Measurements from ENCODE around the gene KRT71. TPM values are rescaled to one million over a fixed set of nuclear protein-coding genes. Genes with fewer than 3 reads are reported as not detected.

Gene KRT71
- total RNA-seq, 1 donor from 2014 or later: not detected

DNA sequence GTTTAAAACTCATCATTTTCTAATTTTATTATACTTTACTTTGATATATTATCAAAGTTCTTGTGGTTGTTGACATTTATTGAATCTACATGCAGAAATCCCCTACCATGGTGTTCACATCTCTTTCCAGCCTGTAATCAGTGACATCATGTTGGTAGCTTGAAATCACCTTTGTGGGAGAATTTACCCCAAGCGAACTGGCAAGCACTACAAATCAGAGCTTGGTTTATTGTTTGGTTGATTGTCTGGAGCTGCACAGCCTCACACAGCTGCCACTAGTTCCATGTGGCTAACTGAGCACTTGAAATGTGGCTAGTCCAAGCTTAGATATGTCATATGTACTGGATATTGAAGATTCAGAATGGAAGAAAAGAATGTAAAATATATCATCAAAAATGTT, 17.4 kb downstream of the KRT71 start:
- H3K4me1 Mint-ChIP-seq (ENCODE audit: low read depth): no peaks in the 10 kb centered on the region
- no peak overlapping the region for H3K27ac Mint-ChIP-seq
- TF ChIP-seq, protein P1, sequence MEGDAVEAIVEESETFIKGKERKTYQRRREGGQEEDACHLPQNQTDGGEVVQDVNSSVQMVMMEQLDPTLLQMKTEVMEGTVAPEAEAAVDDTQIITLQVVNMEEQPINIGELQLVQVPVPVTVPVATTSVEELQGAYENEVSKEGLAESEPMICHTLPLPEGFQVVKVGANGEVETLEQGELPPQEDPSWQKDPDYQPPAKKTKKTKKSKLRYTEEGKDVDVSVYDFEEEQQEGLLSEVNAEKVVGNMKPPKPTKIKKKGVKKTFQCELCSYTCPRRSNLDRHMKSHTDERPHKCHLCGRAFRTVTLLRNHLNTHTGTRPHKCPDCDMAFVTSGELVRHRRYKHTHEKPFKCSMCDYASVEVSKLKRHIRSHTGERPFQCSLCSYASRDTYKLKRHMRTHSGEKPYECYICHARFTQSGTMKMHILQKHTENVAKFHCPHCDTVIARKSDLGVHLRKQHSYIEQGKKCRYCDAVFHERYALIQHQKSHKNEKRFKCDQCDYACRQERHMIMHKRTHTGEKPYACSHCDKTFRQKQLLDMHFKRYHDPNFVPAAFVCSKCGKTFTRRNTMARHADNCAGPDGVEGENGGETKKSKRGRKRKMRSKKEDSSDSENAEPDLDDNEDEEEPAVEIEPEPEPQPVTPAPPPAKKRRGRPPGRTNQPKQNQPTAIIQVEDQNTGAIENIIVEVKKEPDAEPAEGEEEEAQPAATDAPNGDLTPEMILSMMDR (IDR thresholded peaks at IDR 0.05; ENCODE audit: unreplicated experiment): no peak
- H3K36me3 Mint-ChIP-seq (ENCODE audit: insufficient read depth): no peaks in the 10 kb centered on the region
- H3K4me3 Mint-ChIP-seq (ENCODE audit: low read depth): no peak overlapping the region
- H3K9me3 Mint-ChIP-seq (ENCODE audit: low read depth): no peaks in the 10 kb centered on the region
- no peak for DNase-seq (ENCODE audit: low spot score, unreplicated experiment)
- peaks cover 21% of the 10 kb centered on the region for H3K27me3 Mint-ChIP-seq

DNA sequence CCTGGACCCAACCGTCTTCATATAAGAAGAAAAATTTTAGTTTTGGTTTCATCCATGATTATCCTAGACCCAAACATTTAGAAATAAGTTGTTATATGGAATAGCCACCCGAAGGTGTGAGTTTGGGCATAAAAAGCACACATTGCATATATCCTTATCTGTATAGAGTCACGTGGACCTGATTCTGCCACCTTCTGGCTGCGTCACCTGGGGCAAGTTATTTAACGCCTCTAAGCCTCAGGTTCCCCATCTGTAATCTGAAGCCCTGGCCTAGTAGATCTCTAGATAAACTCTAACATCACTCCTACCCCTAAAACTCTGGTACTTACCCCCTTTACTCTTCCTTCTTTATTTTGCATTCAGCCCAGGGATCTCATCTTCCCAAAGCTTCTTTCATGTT, 18.5 kb downstream of the KRT71 start:
- Mint-ChIP-seq H3K4me1 (ENCODE audit: low read depth) (no peaks in the 10 kb centered on the region), H3K36me3 (ENCODE audit: insufficient read depth) (no peaks in the 10 kb centered on the region), H3K27me3 (peaks cover 21% of the 10 kb centered on the region), H3K27ac (no peak overlapping the region), H3K4me3 (ENCODE audit: low read depth) (no peak overlapping the region), H3K9me3 (ENCODE audit: low read depth) (no peaks in the 10 kb centered on the region)
- TF ChIP-seq, protein P1 (IDR thresholded peaks at IDR 0.05; ENCODE audit: unreplicated experiment): no peak
- no peak for DNase-seq (ENCODE audit: low spot score, unreplicated experiment)

DNA sequence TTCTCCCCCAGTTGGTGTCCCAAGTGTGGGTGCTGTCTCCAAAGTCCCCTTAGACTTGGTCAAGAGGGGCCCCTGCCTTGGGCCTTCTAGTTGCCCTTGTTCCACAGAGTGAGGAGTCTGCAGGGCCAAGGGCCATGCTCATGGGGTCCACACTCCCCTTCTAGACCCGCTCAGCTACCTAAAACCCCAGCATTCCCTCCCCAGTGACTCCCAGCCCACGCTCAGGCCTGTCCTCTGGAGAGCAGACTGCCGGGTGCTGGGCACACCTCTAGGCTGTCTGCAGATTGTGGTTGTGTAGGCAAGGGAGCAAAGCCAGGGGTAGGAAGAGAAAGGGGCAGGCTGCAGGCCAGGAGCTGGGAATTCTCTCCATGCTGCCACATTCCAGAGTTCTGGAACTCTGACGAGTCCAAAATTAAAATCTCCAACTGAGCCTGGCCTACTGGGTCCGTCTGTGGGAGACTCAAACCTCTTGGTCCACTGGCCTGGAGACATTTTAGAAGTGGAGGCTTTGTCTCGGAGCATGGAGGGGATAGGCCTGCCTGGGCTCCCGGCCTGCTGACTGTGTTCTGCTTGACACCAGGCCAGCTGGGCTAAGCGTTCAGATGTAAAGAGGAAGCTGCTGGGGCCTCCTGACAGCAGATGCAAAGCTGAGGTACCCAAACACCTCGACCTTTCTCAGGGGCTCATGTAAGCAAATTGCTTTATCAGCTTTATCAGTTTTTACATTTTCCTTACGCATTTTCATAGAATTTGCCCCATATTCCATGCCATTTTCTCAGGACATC, 19.1 kb downstream of the KRT71 start:
- H3K9me3 Mint-ChIP-seq (ENCODE audit: low read depth): no peaks in the 10 kb centered on the region
- no peaks in the 10 kb centered on the region for H3K4me1 Mint-ChIP-seq (ENCODE audit: low read depth)
- DNase-seq (ENCODE audit: low spot score, unreplicated experiment): no peak
- TF ChIP-seq, protein P1 (IDR thresholded peaks at IDR 0.05; ENCODE audit: unreplicated experiment): no peak
- no peak overlapping the region for H3K27ac Mint-ChIP-seq
- H3K27me3 Mint-ChIP-seq: peaks cover 17% of the 10 kb centered on the region
- H3K36me3 Mint-ChIP-seq (ENCODE audit: insufficient read depth): no peaks in the 10 kb centered on the region
- H3K4me3 Mint-ChIP-seq (ENCODE audit: low read depth): no peak overlapping the region

DNA sequence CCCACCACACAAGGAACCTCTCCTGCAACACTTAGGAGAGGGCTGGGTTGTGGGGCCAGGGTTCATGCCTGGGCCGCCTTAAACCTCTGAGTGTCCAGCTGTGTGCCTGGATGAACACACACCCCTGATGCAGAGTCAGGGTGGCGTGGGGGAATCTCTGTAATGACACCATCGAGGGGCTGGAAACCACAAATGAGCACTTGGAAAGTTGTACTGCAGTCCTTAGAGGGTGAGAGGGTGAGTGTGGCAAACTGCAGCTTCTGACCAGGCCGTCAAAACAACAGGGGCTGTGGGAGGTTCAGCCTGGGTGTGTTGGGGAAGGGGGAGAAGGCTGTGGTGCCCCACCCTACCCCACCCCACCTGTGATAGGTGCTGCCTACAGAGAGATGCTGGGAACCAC, 20.3 kb downstream of the KRT71 start:
- no peaks in the 10 kb centered on the region for H3K36me3 Mint-ChIP-seq (ENCODE audit: insufficient read depth)
- no peak overlapping the region for H3K27ac Mint-ChIP-seq
- H3K4me3 Mint-ChIP-seq (ENCODE audit: low read depth): no peak overlapping the region
- no peaks in the 10 kb centered on the region for H3K4me1 Mint-ChIP-seq (ENCODE audit: low read depth)
- TF ChIP-seq, protein P1 (IDR thresholded peaks at IDR 0.05; ENCODE audit: unreplicated experiment): no peak
- peaks cover 15% of the 10 kb centered on the region for H3K27me3 Mint-ChIP-seq
- no peak for DNase-seq (ENCODE audit: low spot score, unreplicated experiment)
- no peaks in the 10 kb centered on the region for H3K9me3 Mint-ChIP-seq (ENCODE audit: low read depth)

DNA sequence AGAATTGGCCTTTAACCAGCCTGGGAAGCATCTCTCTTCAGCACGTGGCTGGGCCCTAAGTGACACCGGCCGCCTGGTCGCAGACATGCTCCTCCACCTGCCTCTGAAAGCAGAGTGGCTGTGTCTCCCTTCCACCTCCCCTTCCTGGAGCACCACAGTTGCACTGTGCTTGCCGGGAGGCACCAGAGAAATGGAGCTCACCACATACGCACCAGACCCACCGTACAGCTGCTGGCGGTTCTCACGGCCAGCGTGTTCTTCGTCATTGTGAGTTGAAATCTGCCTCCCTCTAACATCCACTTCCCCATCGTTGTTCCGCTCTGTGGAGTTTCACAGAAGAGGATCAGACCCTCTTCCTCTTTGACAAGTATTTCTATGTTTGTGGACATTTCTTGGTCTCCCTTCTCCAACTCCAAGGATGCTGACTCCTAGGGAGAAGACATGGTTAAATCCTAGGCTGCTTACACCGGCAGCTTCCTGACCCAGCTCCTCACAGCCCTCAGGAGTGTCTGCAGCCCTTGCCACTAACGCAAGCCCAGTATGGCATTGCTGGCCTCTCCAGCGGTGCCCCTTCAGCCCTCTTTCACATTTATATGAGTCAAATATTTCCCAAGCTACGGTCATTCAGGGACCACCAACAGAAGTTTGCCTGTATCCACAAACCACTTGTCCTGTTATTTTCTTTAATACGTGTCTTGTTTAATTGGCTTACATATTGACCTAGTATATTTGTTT, 21.2 kb downstream of the KRT71 start:
- no peaks in the 10 kb centered on the region for H3K9me3 Mint-ChIP-seq (ENCODE audit: low read depth)
- TF ChIP-seq, protein P1 (IDR thresholded peaks at IDR 0.05; ENCODE audit: unreplicated experiment): no peak
- no peaks in the 10 kb centered on the region for H3K36me3 Mint-ChIP-seq (ENCODE audit: insufficient read depth)
- peak overlapping the region; percentile 38 for H3K27ac Mint-ChIP-seq
- H3K27me3 Mint-ChIP-seq: peaks cover 8% of the 10 kb centered on the region
- H3K4me1 Mint-ChIP-seq (ENCODE audit: low read depth): no peaks in the 10 kb centered on the region
- no peak overlapping the region for H3K4me3 Mint-ChIP-seq (ENCODE audit: low read depth)
- DNase-seq (ENCODE audit: low spot score, unreplicated experiment): no peak

All from progenitor cell of endocrine pancreas (in vitro differentiated cells).